ENCODE results near the gene SIGLECL1.

SIGLECL1 gene

GRCh38 chr19:51297406-51297805, 46.5 kb downstream of the SIGLECL1 start:
- DNase-seq, result no peak

- DNase-seq, result no peak
Measured at GRCh38 chr19:51301266-51301665, 50.4 kb downstream of the SIGLECL1 start.

- no peak for DNase-seq
Measured at GRCh38 chr19:51305479-51305878, 54.6 kb downstream of the SIGLECL1 start.

DNA sequence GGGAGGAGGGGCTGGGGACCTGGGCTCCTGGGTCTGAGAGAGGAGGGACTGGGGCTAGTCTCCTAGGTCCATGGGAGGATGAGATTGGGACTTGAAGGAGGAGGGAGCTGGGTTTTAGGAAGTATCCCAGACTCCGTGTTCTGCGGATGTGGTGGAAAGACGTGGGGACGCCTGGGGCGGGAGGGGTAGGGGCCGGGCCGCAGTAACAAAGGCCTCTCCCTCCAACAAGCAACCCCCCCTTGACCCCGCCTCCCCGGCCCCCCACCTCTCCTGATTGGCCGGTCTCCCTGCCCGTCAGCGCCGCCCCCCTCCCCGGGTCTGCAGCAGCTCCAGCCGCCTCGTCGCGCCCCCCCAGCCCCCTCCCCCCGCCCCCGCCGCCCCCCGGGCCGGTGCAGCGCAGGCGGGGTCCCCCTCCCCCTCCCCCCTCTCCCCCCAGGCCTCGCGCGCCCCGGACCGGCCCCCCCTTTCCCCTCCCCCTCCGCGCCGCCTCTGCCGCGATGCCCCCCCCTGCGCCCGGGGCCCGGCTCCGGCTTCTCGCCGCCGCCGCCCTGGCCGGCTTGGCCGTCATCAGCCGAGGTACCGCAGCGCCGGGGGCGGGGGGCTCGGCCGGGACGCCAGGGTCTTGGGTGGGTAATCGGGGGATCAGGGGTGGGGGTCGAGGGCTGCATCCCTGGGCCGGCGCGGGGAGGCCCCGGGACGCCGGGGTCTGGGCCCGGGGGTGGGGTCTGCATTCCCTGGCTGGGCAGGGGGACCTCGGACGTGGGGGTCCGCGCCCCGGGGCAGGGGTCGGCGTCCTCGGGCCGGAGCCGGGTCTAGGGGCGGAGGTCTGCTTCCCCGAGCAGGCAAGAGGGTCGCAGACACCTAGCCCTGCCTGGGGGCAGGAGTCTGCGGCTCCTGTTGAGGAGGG, 60.7 kb downstream of the SIGLECL1 start, which contains the start of gene IGLON5:
IGLON5 (plus strand) TSS at position 294 of the 907 bp plus-strand sequence; CDS start at position 498, 204 bp downstream.
- DNase-seq, result no peak

GRCh38 chr19:51316688-51317087, 65.8 kb downstream of the SIGLECL1 start:
- no peak for DNase-seq

DNA sequence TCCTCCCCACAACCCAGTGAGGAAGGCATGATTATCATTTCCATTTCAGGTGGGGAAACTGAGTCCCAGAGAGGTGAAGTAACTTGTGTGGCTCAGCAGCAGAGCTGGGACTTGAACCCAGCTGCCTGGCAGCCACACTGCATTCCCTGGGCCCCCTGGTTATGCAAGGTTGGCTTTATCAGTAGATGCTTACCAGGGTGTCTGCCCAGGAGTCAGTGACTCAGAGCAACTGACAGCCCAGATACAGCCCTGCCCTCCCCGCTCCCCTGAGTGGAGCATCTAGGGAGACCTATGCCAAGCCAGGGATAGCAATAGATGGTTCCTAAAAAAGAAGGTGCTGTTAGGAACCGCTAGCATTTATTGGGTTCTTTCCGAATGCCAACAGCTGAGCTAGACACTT, 66.5 kb downstream of the SIGLECL1 start:
- DNase-seq, result no peak

DNA sequence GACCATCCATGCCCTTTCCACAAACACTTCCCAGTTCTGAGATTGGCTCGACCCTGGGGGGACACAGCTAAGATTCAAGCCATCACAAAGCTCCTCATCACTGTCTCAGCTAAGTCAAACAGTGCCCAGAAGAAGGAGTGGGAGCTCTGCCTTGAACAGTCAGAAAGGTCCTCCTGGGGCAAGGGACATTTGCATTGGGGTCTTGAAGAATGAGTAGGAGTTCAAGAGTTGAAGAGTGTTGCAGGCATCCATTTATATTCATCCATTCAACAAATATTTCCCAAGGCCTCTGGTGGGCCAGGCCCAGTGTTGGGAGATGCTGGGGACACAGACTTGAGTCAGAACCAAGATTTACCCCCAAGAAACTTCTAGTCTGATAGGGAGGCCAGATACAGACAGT, 67.1 kb downstream of the SIGLECL1 start:
- no peak for DNase-seq

All from stimulated activated CD4-positive, alpha-beta T cell treated with anti-CD3 and anti-CD28 coated beads, Interleukin-12 subunit alpha, Interleukin-12 subunit beta, amount 100 ng/mL, for 4 hours (primary cell).